Glutamatergic neuron (in vitro differentiated cells): ENCODE measurements around the gene NEDD9. TPM values are rescaled to one million over a fixed set of nuclear protein-coding genes. Genes with fewer than 3 reads are reported as not detected.

Experiments used
- DNase-seq: peaks from one replicate; pipeline ENCODE4 v3.0.0; 2022
- H3K27ac Mint-ChIP-seq: one replicate; pipeline ENCODE4 v1.8.0; 2020; ENCODE audit warnings: mild to moderate bottlenecking, mixed read lengths, inconsistent platforms; ENCODE audit not compliant: unreplicated experiment
- H3K27me3 Mint-ChIP-seq: one replicate; pipeline ENCODE4 v1.8.0; 2020; ENCODE audit warnings: mild to moderate bottlenecking, moderate library complexity, mixed read lengths, inconsistent platforms; ENCODE audit not compliant: unreplicated experiment
- H3K36me3 Mint-ChIP-seq: one replicate; pipeline ENCODE4 v1.8.0; 2020; ENCODE audit warnings: mild to moderate bottlenecking, mixed read lengths, inconsistent platforms; ENCODE audit not compliant: unreplicated experiment
- H3K4me1 Mint-ChIP-seq: one replicate; pipeline ENCODE4 v1.8.0; 2020; ENCODE audit warnings: mild to moderate bottlenecking, low read depth, mixed read lengths, inconsistent platforms; ENCODE audit not compliant: unreplicated experiment
- H3K4me3 Mint-ChIP-seq: one replicate; pipeline ENCODE4 v1.8.0; 2020; ENCODE audit warnings: mild to moderate bottlenecking, mixed read lengths, inconsistent platforms; ENCODE audit not compliant: unreplicated experiment
- H3K9me3 Mint-ChIP-seq: one replicate; pipeline ENCODE4 v1.8.0; 2020; ENCODE audit warnings: mild to moderate bottlenecking, moderate library complexity, mixed read lengths, inconsistent platforms; ENCODE audit not compliant: unreplicated experiment
- CTCF ChIP-seq: fragments of 200-600 bp; sonication (generic); IDR thresholded peaks from one replicate; pipeline ENCODE4 v1.5.0; 2021; ENCODE audit not compliant: partially characterized antibody, unreplicated experiment
- total RNA-seq: library from RNA; stranded (reverse); fragmentation: NEBNext Ultra II Directional; extraction: Animal tissue kit (Norgen Biotek cat#: 25700); gene quantifications from one replicate; pipeline ENCODE4 v1.2.1, GENCODE V29; 2021; ENCODE audit not compliant: unreplicated experiment

NEDD9 gene
- total RNA-seq, 1 donor from 2014 or later = 0.71 TPM

GRCh38 chr6:11273406-11274065, 41.1 kb upstream of the NEDD9 start:
- peaks cover 2% of the 10 kb centered on the region for H3K9me3 Mint-ChIP-seq
- H3K4me3 Mint-ChIP-seq = no peak overlapping the region
- H3K4me1 Mint-ChIP-seq = no peaks in the 10 kb centered on the region
- H3K27me3 Mint-ChIP-seq = peaks cover 3% of the 10 kb centered on the region
- H3K36me3 Mint-ChIP-seq = no peaks in the 10 kb centered on the region
- no peak for DNase-seq
- H3K27ac Mint-ChIP-seq = no peak overlapping the region
- no peak for TF ChIP-seq CTCF

- no peak for DNase-seq
- Mint-ChIP-seq H3K4me1 (no peaks in the 10 kb centered on the region), H3K4me3 (no peak overlapping the region), H3K36me3 (no peaks in the 10 kb centered on the region), H3K27ac (no peak overlapping the region), H3K27me3 (peaks cover 3% of the 10 kb centered on the region), H3K9me3 (peaks cover 2% of the 10 kb centered on the region)
- TF ChIP-seq CTCF = no peak
Measured at GRCh38 chr6:11272491-11273192, 40.2 kb upstream of the NEDD9 start.

GRCh38 chr6:11271228-11272020, 39.0 kb upstream of the NEDD9 start:
- Mint-ChIP-seq H3K27ac (no peak overlapping the region), H3K36me3 (no peaks in the 10 kb centered on the region), H3K27me3 (peaks cover 3% of the 10 kb centered on the region), H3K9me3 (no peaks in the 10 kb centered on the region), H3K4me1 (no peaks in the 10 kb centered on the region), H3K4me3 (no peak overlapping the region)
- TF ChIP-seq CTCF = no peak
- DNase-seq = no peak

GRCh38 chr6:11270030-11271027, 37.9 kb upstream of the NEDD9 start:
- H3K9me3 Mint-ChIP-seq = no peaks in the 10 kb centered on the region

More at GRCh38 chr6:11270030-11271027, 37.9 kb upstream of the NEDD9 start:
- H3K4me3 Mint-ChIP-seq = no peak overlapping the region
- no peak for DNase-seq
- peaks cover 3% of the 10 kb centered on the region for H3K27me3 Mint-ChIP-seq
- H3K4me1 Mint-ChIP-seq = no peaks in the 10 kb centered on the region
- no peak overlapping the region for H3K27ac Mint-ChIP-seq
- no peak for TF ChIP-seq CTCF
- no peaks in the 10 kb centered on the region for H3K36me3 Mint-ChIP-seq
